HG03175 (cell line): ENCODE measurements around the gene SLC39A11.

ENCODE experiments used
- ATAC-seq: cut with Tn5 transposase; IDR thresholded peaks from one replicate; pipeline ENCODE4 v1.9.1; 2021; ENCODE audit warnings: mild to moderate bottlenecking, moderate library complexity; ENCODE audit not compliant: unreplicated experiment

Gene SLC39A11

GRCh38 chr17:72702136-72702735 is 390.3 kb downstream of the SLC39A11 start:
- ATAC-seq: no peak

- no peak for ATAC-seq
Measured at GRCh38 chr17:72700226-72700625, 392.3 kb downstream of the SLC39A11 start.

- ATAC-seq: no peak
Measured at GRCh38 chr17:72699545-72699944, 392.9 kb downstream of the SLC39A11 start.

GRCh38 chr17:72697602-72698146 is 394.8 kb downstream of the SLC39A11 start:
- no peak for ATAC-seq

- no peak for ATAC-seq
Measured at GRCh38 chr17:72696721-72697120, 395.8 kb downstream of the SLC39A11 start.

- no peak for ATAC-seq
Measured at GRCh38 chr17:72696156-72696555, 396.3 kb downstream of the SLC39A11 start.

- ATAC-seq: no peak
Measured at GRCh38 chr17:72693956-72694355, 398.5 kb downstream of the SLC39A11 start.

GRCh38 chr17:72693151-72693878 is 399.2 kb downstream of the SLC39A11 start:
- ATAC-seq: no peak

- no peak for ATAC-seq
Measured at GRCh38 chr17:72692676-72693075, 399.8 kb downstream of the SLC39A11 start.

GRCh38 chr17:72691586-72691985 is 400.9 kb downstream of the SLC39A11 start:
- no peak for ATAC-seq

- ATAC-seq: no peak
Measured at GRCh38 chr17:72691017-72691416, 401.5 kb downstream of the SLC39A11 start.

GRCh38 chr17:72687886-72688285 is 404.6 kb downstream of the SLC39A11 start:
- no peak for ATAC-seq

- no peak for ATAC-seq
Measured at GRCh38 chr17:72684405-72685020, 408.0 kb downstream of the SLC39A11 start.

- ATAC-seq: no peak
Measured at GRCh38 chr17:72683506-72684404, 408.7 kb downstream of the SLC39A11 start.

- no peak for ATAC-seq
Measured at GRCh38 chr17:72682605-72683004, 409.9 kb downstream of the SLC39A11 start.

GRCh38 chr17:72681844-72682243 is 410.6 kb downstream of the SLC39A11 start:
- ATAC-seq: no peak

GRCh38 chr17:72677714-72678390 is 414.6 kb downstream of the SLC39A11 start:
- no peak for ATAC-seq

GRCh38 chr17:72677108-72677507 is 415.4 kb downstream of the SLC39A11 start:
- ATAC-seq: no peak

- ATAC-seq: no peak
Measured at GRCh38 chr17:72672729-72673128, 419.8 kb downstream of the SLC39A11 start.

- ATAC-seq: no peak
Measured at GRCh38 chr17:72671016-72671415, 421.5 kb downstream of the SLC39A11 start.
